HepG2 (cell line): Measurements from ENCODE around the gene SNAPIN. TPM values are rescaled to one million over a fixed set of nuclear protein-coding genes. Genes with fewer than 3 reads are reported as not detected.

ENCODE experiments used
- AKAP8 ChIP-seq: sonication (generic); formaldehyde crosslinking; IDR thresholded peaks from 2 replicates; pipeline ENCODE4 v1.5.1; 2020; ENCODE audit warnings: mild to moderate bottlenecking, missing genetic modification reagents
- FOXP1 ChIP-seq, 2 experiments: fragments of 450-650 bp in 1 of 2; IDR thresholded peaks; 2 replicates each; pipeline ENCODE4 v1.6.1; 2017 to 2018; ENCODE audit warnings: antibody characterized with exemption in 1 of 2
- HDAC2 ChIP-seq: sonication (generic); formaldehyde crosslinking; IDR thresholded peaks from 2 replicates; pipeline ENCODE4 v1.4.0; 2020; ENCODE audit warnings: missing genetic modification reagents
- HNF4G ChIP-seq, 2 experiments: sonication (generic) in 1 of 2; formaldehyde crosslinking in 1 of 2; IDR thresholded peaks; 2 replicates each; pipeline versions ENCODE4 v1.4.0 to v1.6.1; 2011 to 2020; ENCODE audit warnings: borderline replicate concordance in 2 of 2, low read depth in 2 of 2, mild to moderate bottlenecking in 2 of 2, low read length in 1 of 2, missing genetic modification reagents in 1 of 2, moderate library complexity in 1 of 2
- KDM4B ChIP-seq: sonication (generic); formaldehyde crosslinking; IDR thresholded peaks from 2 replicates; pipeline ENCODE4 v1.4.0; 2020; ENCODE audit warnings: missing genetic modification reagents
- MXI1 ChIP-seq: IDR thresholded peaks from 3 replicates; pipeline ENCODE4 v1.6.1; 2012; ENCODE audit warnings: low read depth, low read length, inconsistent platforms, borderline replicate concordance
- POLR2AphosphoS5 ChIP-seq: IDR thresholded peaks from 2 replicates; pipeline ENCODE4 v1.6.1; 2012; ENCODE audit warnings: low read depth, low read length
- SALL2 ChIP-seq: sonication (generic); formaldehyde crosslinking; IDR thresholded peaks from 2 replicates; pipeline ENCODE4 v1.8.1; 2023; ENCODE audit warnings: mild to moderate bottlenecking, missing genetic modification reagents, inconsistent platforms
- SIX1 ChIP-seq: sonication (generic); formaldehyde crosslinking; IDR thresholded peaks from 2 replicates; pipeline ENCODE4 v1.4.0; 2020; ENCODE audit warnings: missing genetic modification reagents, borderline replicate concordance
- STAG1 ChIP-seq: sonication (generic); formaldehyde crosslinking; IDR thresholded peaks from 2 replicates; pipeline ENCODE4 v1.4.0; 2020; ENCODE audit warnings: missing genetic modification reagents
- TEAD3 ChIP-seq: optimal IDR thresholded peaks from 2 replicates; pipeline ENCODE3; 2016; ENCODE audit warnings: borderline replicate concordance
- ZZZ3 ChIP-seq: sonication (generic); formaldehyde crosslinking; IDR thresholded peaks from 2 replicates; pipeline ENCODE4 v1.4.0; 2020; ENCODE audit warnings: missing genetic modification reagents, mild to moderate bottlenecking, borderline replicate concordance
- polyA plus RNA-seq, 8 experiments: library from polyadenylated mRNA; depleted of rRNA in 3 of 8; stranded (reverse) in 7 of 8; unstranded in 1 of 8; fragments of >200 nt; fragmentation: Illumina TruSeq in 4 of 8; extraction: Trizol in 4 of 8; gene quantifications; 2 replicates each; pipeline versions ENCODE4 v1.2.1 to v1.2.3, GENCODE V29; 2011 to 2016; ENCODE audit warnings: low read depth in 4 of 8, missing spikeins in 1 of 8, mixed read lengths in 1 of 8; ENCODE audit not compliant: insufficient read depth in 1 of 8
- total RNA-seq, 5 experiments: library from RNA; depleted of rRNA; stranded (reverse); fragments of >200 nt; fragmentation: Illumina TruSeq; extraction: Trizol; gene quantifications; 2 replicates each; pipeline ENCODE4 v1.2.3, GENCODE V29; 2016; ENCODE audit warnings: low read depth in 1 of 5
- TF ChIP-seq, protein P1 (sequence below): sonication (generic); formaldehyde crosslinking; IDR thresholded peaks from 2 replicates; pipeline ENCODE4 v1.5.0; 2020; ENCODE audit warnings: mild to moderate bottlenecking, missing genetic modification reagents, moderate library complexity
- TF ChIP-seq, protein P2 (sequence below): sonication (generic); formaldehyde crosslinking; IDR thresholded peaks from 2 replicates; pipeline ENCODE4 v1.8.0; 2023; ENCODE audit warnings: mild to moderate bottlenecking, missing genetic modification reagents
- TF ChIP-seq, protein P3 (sequence below): sonication (generic); formaldehyde crosslinking; IDR thresholded peaks from 2 replicates; pipeline ENCODE4 v1.4.0; 2020; ENCODE audit warnings: low read depth, missing genetic modification reagents
- TF ChIP-seq, protein P4 (sequence below): sonication (generic); formaldehyde crosslinking; IDR thresholded peaks from 2 replicates; pipeline ENCODE4 v1.4.0; 2020; ENCODE audit warnings: missing genetic modification reagents

SNAPIN gene
- total and polyA plus RNA-seq, 2 of the 13 experiments (the other 11 are each of a cell fraction or from before 2014, with no cell fraction given), result 23.9 to 25.7 TPM

DNA sequence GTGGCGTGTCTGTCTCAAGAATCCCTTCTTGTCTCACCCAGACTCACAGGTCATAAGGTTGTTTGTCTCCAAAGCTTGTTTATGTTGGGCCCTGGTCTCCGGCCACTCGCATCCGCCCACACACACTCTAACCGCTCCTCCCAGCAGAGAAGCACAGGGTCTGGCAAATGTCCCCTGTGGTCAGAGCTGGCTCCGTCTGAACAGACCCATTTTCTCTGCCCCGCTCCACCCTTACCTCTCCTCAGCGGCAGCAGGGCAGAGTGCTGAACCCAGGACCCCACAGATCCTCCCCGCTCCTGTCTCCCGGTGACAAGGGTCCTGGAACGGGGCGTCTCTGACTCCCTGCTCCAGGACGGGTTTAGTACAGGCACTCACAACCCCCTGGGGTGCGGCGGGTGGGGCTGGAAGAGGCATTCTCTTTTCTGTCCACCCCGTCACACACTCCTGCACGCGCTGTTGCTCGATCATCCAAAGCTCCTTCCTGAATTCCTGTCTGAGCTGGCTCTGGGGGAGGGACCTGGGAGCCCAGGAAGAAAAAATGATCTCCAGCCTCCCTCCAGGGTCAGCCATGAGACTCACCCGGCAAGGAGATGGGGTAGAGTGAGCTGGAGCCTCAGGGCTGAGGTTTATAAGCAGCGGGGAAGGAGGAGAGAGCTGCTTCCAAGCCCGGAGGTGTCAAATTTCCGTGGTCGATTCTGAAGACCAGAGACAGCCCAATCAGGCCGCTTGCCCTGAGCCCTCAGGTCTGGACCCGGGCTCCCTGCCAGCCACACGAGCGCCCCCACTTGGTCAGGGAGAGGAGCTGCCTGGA is 31.4 kb upstream of the SNAPIN start, which contains the start of gene S100A13 (continued):
- TF ChIP-seq, protein P1, sequence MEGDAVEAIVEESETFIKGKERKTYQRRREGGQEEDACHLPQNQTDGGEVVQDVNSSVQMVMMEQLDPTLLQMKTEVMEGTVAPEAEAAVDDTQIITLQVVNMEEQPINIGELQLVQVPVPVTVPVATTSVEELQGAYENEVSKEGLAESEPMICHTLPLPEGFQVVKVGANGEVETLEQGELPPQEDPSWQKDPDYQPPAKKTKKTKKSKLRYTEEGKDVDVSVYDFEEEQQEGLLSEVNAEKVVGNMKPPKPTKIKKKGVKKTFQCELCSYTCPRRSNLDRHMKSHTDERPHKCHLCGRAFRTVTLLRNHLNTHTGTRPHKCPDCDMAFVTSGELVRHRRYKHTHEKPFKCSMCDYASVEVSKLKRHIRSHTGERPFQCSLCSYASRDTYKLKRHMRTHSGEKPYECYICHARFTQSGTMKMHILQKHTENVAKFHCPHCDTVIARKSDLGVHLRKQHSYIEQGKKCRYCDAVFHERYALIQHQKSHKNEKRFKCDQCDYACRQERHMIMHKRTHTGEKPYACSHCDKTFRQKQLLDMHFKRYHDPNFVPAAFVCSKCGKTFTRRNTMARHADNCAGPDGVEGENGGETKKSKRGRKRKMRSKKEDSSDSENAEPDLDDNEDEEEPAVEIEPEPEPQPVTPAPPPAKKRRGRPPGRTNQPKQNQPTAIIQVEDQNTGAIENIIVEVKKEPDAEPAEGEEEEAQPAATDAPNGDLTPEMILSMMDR (CRISPR knock-in tag), result peak; percentile 94
- TF ChIP-seq, protein P2, sequence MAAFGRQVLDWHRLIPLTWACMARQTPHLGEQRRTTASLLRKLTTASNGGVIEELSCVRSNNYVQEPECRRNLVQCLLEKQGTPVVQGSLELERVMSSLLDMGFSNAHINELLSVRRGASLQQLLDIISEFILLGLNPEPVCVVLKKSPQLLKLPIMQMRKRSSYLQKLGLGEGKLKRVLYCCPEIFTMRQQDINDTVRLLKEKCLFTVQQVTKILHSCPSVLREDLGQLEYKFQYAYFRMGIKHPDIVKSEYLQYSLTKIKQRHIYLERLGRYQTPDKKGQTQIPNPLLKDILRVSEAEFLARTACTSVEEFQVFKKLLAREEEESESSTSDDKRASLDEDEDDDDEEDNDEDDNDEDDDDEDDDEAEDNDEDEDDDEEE, result peak; percentile 48; the same call in 1 of the 2 replicates
- TF ChIP-seq, protein P3, sequence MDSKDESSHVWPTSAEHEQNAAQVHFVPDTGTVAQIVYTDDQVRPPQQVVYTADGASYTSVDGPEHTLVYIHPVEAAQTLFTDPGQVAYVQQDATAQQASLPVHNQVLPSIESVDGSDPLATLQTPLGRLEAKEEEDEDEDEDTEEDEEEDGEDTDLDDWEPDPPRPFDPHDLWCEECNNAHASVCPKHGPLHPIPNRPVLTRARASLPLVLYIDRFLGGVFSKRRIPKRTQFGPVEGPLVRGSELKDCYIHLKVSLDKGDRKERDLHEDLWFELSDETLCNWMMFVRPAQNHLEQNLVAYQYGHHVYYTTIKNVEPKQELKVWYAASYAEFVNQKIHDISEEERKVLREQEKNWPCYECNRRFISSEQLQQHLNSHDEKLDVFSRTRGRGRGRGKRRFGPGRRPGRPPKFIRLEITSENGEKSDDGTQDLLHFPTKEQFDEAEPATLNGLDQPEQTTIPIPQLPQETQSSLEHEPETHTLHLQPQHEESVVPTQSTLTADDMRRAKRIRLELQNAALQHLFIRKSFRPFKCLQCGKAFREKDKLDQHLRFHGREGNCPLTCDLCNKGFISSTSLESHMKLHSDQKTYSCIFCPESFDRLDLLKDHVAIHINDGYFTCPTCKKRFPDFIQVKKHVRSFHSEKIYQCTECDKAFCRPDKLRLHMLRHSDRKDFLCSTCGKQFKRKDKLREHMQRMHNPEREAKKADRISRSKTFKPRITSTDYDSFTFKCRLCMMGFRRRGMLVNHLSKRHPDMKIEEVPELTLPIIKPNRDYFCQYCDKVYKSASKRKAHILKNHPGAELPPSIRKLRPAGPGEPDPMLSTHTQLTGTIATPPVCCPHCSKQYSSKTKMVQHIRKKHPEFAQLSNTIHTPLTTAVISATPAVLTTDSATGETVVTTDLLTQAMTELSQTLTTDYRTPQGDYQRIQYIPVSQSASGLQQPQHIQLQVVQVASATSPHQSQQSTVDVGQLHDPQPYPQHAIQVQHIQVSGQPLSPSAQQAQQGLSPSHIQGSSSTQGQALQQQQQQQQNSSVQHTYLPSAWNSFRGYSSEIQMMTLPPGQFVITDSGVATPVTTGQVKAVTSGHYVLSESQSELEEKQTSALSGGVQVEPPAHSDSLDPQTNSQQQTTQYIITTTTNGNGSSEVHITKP (CRISPR knock-in tag), result 0 out of 2 replicates have a peak, but pooled peaks have one; percentile 2
- TF ChIP-seq ZZZ3 (no peak), FOXP1 (IDR thresholded peaks at IDR 0.05) (no peak), FOXP1 (CRISPR knock-in tag; IDR thresholded peaks at IDR 0.05) (0 out of 2 replicates have a peak, but pooled peaks have one; percentile 14), HDAC2 (CRISPR knock-in tag) (no peak), SALL2 (0 out of 2 replicates have a peak, but pooled peaks have one; percentile 33), STAG1 (peak; percentile 63), HNF4G (IDR thresholded peaks at IDR 0.05; ENCODE audit: borderline replicate concordance, low read depth, low read length) (no peak), HNF4G (CRISPR knock-in tag; IDR thresholded peaks at IDR 0.05; ENCODE audit: borderline replicate concordance, low read depth) (0 out of 2 replicates have a peak, but pooled peaks have one; percentile 21), MXI1 (peak; percentile 30; the same call in 2 of the 3 replicates), TEAD3 (CRISPR knock-in tag) (peak; percentile 23), SIX1 (CRISPR knock-in tag) (peak; percentile 98), AKAP8 (0 out of 2 replicates have a peak, but pooled peaks have one; percentile 57), KDM4B (CRISPR knock-in tag) (peak; percentile 19; the same call in 1 of the 2 replicates), POLR2AphosphoS5 (peak; percentile 95)
- TF ChIP-seq, protein P4, sequence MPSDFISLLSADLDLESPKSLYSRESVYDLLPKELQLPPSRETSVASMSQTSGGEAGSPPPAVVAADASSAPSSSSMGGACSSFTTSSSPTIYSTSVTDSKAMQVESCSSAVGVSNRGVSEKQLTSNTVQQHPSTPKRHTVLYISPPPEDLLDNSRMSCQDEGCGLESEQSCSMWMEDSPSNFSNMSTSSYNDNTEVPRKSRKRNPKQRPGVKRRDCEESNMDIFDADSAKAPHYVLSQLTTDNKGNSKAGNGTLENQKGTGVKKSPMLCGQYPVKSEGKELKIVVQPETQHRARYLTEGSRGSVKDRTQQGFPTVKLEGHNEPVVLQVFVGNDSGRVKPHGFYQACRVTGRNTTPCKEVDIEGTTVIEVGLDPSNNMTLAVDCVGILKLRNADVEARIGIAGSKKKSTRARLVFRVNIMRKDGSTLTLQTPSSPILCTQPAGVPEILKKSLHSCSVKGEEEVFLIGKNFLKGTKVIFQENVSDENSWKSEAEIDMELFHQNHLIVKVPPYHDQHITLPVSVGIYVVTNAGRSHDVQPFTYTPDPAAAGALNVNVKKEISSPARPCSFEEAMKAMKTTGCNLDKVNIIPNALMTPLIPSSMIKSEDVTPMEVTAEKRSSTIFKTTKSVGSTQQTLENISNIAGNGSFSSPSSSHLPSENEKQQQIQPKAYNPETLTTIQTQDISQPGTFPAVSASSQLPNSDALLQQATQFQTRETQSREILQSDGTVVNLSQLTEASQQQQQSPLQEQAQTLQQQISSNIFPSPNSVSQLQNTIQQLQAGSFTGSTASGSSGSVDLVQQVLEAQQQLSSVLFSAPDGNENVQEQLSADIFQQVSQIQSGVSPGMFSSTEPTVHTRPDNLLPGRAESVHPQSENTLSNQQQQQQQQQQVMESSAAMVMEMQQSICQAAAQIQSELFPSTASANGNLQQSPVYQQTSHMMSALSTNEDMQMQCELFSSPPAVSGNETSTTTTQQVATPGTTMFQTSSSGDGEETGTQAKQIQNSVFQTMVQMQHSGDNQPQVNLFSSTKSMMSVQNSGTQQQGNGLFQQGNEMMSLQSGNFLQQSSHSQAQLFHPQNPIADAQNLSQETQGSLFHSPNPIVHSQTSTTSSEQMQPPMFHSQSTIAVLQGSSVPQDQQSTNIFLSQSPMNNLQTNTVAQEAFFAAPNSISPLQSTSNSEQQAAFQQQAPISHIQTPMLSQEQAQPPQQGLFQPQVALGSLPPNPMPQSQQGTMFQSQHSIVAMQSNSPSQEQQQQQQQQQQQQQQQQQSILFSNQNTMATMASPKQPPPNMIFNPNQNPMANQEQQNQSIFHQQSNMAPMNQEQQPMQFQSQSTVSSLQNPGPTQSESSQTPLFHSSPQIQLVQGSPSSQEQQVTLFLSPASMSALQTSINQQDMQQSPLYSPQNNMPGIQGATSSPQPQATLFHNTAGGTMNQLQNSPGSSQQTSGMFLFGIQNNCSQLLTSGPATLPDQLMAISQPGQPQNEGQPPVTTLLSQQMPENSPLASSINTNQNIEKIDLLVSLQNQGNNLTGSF (CRISPR knock-in tag), result peak; percentile 75
